H1 (cell line): ENCODE results near the gene EEIG1.

Experiments
- EGR1 ChIP-seq: IDR thresholded peaks from 2 replicates; pipeline ENCODE4 v1.6.1; 2011; ENCODE audit warnings: low read depth, low read length, borderline replicate concordance
- EZH2 ChIP-seq: fragments of 200-600 bp; sonication (generic); IDR thresholded peaks from 2 replicates; pipeline ENCODE4 v1.7.1; 2012; ENCODE audit warnings: low read depth, mild to moderate bottlenecking, moderate library complexity, low read length, inconsistent platforms; ENCODE audit not compliant: severe bottlenecking
- GTF2F1 ChIP-seq: IDR thresholded peaks from 2 replicates; pipeline ENCODE4 v1.6.1; 2012; ENCODE audit warnings: low read depth, low read length, improper control_type of control experiment, borderline replicate concordance
- POLR2A ChIP-seq, 2 experiments: IDR thresholded peaks; 1 replicate in 1 of 2; 2 replicates in 1 of 2; pipeline ENCODE4 v1.6.1; 2011; ENCODE audit warnings: low read depth in 2 of 2, low read length in 2 of 2, mild to moderate bottlenecking in 2 of 2; ENCODE audit errors: control extremely low read depth in 1 of 2
- POLR2AphosphoS5 ChIP-seq: IDR thresholded peaks from 2 replicates; pipeline ENCODE4 v1.6.1; 2011; ENCODE audit warnings: low read depth, low read length

GRCh38 chr9:127931092-127931881, 49.5 kb downstream of the EEIG1 start:
- TF ChIP-seq EZH2 (no peak), POLR2A (IDR thresholded peaks at IDR 0.05; ENCODE audit: control extremely low read depth in 1 of 2, low read depth in 2 of 2, low read length in 2 of 2) (no peak), POLR2AphosphoS5 (no peak), EGR1 (no peak), GTF2F1 (no peak)
